Spleen (tissue), 7 donors: Measurements from ENCODE around the gene NBAS.

ENCODE experiments used
- CTCF ChIP-seq, 11 experiments: fragments of 200-600 bp in 7 of 11; fragments of 450-650 bp in 4 of 11; sonication (generic) in 4 of 11; IDR thresholded peaks in 8 of 11; conservative IDR thresholded peaks in 3 of 11; 1 replicate in 7 of 11; 2 replicates in 4 of 11; pipeline versions ENCODE4 v1.4.0 to v1.8.0; 2016 to 2021; ENCODE audit warnings: antibody characterized with exemption in 11 of 11, inconsistent platforms in 4 of 11, mild to moderate bottlenecking in 1 of 11
- POLR2A ChIP-seq, 3 donors: fragments of 450-650 bp; IDR thresholded peaks; one replicate each; pipeline ENCODE4 v1.5.1; 2017; ENCODE audit warnings: antibody characterized with exemption in 3 of 3, mild to moderate bottlenecking in 1 of 3
- donor health status: DM: no; HTN: no; CAD: no; lungs with moderate emphysema.
- donor health status: DM: no; HTN: no; CAD: no.
- donor health status: DM: no; HTN: no; CAD: no.

GRCh38 chr2:15388406-15389325 is 172.5 kb downstream of the NBAS start:
- TF ChIP-seq CTCF (IDR thresholded peaks at IDR 0.05 in 8 of 11, conservative IDR thresholded peaks at IDR 0.05 in 3 of 11) (no peak), POLR2A (IDR thresholded peaks at IDR 0.05) (no peak)
